Measurements from ENCODE around the gene MAP3K5. TPM values are rescaled to one million over a fixed set of nuclear protein-coding genes. Genes with fewer than 3 reads are reported as not detected.

Gene MAP3K5
- 10.4 and 25.1 TPM in 2 replicates for total RNA-seq

GRCh38 chr6:136792410-136793262 is at the start of gene MAP3K5:
TSS of gene MAP3K5 (minus strand) at chr6:136792477. CDS start at chr6:136792157, 320 bp downstream.

GRCh38 chr6:136822376-136823127 is 30.3 kb upstream of the MAP3K5 start, which contains the start of gene PEX7:
TSS of gene PEX7 (plus strand) at chr6:136822592. CDS start at chr6:136822666, 74 bp downstream.

GRCh38 chr6:136550330-136551071 is 241.8 kb downstream of the MAP3K5 start, which contains the start of gene MAP7:
TSS of gene MAP7 (minus strand) at chr6:136550422. CDS start at chr6:136550408, 14 bp downstream.

Other genes starting within 250 kb of the MAP3K5 start
- 0.15 and 0.32 TPM in 2 replicates for gene MAP7, start 242.1 kb downstream of the MAP3K5 start, total RNA-seq
- 6.2 and 8.5 TPM in 2 replicates for gene PEX7, start 30.1 kb upstream of the MAP3K5 start, total RNA-seq
- under 0.01 TPM in 1 of 2 replicates, not detected in the other for gene SLC35D3, start 129.8 kb upstream of the MAP3K5 start, total RNA-seq

Data from epithelial cell of umbilical artery (primary cell).